Measurements from ENCODE around the gene ZNF691.
"Not testable (repeated sequence)": the region's sequence is repeated elsewhere in the genome, so short reads cannot be mapped to it uniquely, and the experiment has no call there.

Gene ZNF691

DNA sequence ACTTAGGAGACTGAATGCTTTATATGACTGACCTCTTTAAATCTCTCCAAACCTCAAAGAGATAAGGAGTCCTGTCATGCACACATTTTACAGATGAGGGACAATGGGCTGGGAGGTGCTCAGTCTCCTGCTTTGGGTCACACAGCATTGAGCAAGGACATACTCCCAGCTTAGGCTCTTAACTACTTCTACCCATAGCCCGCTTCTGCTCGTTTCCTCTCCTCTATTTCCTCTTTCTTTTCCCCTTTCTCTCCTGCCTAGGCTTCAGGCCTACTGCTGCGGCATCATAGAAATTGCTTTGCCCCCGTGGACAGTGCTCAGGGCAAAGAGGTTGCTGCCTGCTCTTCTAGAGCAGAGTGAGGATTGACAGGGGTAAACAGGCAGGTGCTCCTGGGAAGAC is 12.4 kb upstream of the ZNF691 start:
- peak; percentile 3 to 17 for DNase-seq

- no peak for DNase-seq
These were observed 11.6 kb upstream of the ZNF691 start for GRCh38 chr1:42834803-42835202.

GRCh38 chr1:42835422-42835821 is 11.0 kb upstream of the ZNF691 start:
- no peak for DNase-seq

DNA sequence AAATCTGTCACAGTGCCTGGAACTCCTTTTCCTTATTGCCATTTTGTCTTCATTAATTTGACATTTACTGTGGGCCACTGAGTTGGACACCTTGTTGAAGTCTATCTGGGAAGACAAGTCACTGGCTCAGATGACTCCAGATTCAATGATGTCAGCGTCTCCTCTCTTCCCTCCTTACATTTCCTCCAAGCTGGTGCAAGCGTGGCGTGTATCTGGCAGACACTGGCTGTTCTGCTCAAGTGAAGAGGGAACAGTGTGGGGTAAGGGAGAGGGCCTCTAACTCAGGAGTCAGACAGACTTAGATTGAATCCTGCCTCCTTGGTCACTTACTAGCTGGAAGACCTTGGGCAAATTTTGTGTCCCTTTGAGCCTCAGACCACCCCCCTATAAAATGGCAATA is 8.7 kb upstream of the ZNF691 start:
- DNase-seq = peak; percentile 36 to 54

DNA sequence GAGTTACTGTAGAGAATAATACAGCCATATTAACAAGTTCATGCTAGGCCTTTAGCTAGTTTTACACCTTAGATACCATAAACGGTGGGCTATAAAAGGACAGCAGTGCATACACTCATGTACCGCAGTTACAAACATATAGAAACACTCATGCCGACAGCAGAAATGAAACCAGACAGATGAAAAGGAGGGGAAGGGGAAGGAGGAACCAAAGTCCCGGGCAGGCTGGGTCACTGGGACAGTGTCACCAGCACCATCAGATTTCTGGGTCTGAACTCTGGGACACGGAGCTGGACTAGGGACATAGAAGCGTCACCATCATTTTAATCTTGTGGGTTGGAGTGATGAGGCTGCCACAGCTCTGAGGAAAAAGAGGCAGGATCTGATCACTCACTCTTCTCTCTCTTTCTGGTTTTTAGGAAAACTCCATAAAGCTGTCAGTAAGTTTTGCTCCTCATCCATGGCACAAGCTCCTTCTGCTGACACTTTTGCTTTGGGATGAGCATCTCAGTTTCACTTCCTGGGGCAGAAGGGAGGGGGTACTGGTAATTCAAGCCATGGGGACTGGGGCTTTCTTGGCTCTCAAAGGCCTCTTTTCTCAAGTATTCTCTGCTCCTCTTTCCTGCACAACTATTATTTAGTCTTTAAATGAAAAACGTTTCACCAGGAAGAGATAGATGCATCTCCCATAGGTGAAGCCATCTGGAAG is 7.8 kb upstream of the ZNF691 start:
- DNase-seq = peak; percentile 26 to 44

- no peak for DNase-seq
These were observed 5.4 kb upstream of the ZNF691 start for GRCh38 chr1:42841010-42841409.

DNA sequence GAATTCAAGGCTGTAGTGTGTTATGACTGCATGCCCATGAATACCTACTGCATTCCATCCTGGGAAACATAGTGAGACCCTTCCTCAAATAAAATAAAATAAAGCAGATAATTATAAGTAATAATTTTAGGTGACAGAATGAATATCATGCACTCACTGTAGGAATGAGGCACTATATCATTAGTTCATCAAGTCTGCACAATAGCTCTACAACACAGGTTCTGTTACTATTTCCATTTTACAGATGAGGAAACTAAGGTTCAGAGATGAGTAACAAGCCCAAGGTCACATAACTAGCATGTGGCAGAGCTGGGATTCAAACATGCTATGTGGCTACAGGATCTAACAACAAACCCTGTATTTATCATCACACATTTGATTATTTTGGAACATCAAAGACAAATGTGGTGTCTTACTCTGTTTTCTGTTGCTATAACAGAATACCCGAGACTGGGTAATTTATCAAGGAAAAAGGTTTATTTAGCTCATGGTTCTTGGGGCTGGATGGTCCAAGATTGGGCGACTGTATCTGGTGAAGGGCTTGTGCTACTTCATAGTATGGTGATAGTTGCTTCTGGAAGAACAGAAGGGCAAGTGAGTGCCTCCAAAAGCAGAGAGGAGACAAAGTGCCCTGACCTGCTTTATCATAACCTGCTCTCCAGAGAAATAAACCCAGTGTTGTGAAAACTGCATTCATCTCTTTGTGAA is 4.8 kb upstream of the ZNF691 start:
- no peak for DNase-seq

- peak; percentile 60 to 72 for DNase-seq
These were observed 1.7 kb upstream of the ZNF691 start for GRCh38 chr1:42844592-42845140.

- no peak for DNase-seq
These were observed 1.2 kb upstream of the ZNF691 start for GRCh38 chr1:42845193-42845592.

DNA sequence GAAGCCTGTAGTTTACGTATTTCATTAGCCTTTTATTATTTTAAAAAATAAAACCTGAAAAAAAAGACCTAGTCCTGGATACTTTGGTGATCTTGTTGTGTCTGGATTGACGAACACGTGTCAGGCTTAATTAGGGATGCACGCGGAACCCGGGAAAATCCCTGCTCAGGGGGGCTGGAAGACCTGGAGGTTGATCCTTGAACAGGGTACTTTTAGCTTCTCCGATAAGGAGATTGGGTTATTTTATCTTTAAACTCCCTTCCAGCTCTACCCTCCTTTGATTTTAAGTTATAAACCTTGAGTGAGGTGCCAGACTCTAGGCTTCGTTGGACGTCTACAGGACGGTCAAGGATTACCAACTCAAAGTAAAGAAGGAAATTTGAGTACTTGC is 552 bp upstream of the ZNF691 start:
- no peak for DNase-seq

DNA sequence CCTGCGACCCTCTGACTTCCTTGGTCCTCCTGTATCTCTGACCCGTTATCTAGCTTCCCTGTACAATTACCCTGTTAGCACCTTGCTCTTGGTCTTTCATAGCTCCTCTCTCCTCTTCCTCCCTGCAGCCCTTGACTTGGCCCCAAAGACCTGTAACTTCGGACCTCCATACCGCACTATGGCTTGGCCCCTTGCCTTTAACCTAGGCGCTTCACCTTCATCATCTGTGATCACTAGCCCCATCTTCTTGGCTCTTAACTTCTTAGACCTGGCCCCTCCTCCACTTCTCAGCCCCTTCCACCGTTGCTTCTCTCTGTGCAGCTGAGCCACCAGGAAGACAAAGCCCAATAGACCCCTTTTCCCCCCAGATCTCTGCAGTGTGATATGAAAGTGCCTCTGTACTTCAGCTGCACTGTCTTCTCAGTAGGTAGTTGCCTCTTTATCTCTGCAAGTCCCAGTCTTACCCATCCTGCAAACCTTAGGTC is 740 bp downstream of the ZNF691 start:
- DNase-seq = no peak

DNA sequence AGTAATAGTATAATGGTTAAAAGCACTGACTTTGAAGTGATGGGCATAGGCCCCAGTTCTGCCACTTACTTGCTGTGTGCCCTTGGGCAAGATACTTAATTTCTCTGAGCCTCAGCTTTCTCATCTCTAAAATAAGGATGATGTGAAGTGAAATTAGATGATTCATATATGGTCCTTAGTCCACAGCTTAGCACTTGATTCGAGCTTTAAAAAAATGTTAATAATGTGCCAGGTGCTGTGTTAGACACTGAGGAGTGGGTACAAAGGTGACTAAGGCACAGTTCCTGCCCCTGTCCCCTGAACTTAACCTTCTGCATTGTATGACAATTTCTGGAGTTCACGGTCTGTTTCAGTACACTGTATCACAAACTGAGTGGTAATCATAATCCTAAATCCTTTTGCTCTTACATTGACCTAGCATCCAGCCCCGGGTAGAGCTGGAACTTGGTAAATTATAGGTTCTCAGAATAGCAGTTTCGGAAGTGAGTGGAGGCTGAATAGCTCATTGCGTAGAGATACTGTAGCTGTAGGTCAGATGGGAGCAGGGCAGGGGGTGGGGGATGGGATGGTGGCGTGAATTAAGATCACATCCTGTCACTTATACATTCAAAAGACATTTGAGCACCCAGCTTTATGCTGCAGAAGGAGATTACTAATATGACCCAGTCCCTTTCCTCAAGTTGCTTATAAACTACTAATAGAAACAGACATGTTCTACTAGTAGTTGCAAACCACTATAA is 1.5 kb downstream of the ZNF691 start:
- DNase-seq = no peak

- DNase-seq = no peak
These were observed 2.6 kb downstream of the ZNF691 start for GRCh38 chr1:42848823-42849537.

- DNase-seq = no peak
These were observed 3.5 kb downstream of the ZNF691 start for GRCh38 chr1:42849944-42850343.

- DNase-seq = no peak
These were observed 5.0 kb downstream of the ZNF691 start for GRCh38 chr1:42851420-42851819.

DNA sequence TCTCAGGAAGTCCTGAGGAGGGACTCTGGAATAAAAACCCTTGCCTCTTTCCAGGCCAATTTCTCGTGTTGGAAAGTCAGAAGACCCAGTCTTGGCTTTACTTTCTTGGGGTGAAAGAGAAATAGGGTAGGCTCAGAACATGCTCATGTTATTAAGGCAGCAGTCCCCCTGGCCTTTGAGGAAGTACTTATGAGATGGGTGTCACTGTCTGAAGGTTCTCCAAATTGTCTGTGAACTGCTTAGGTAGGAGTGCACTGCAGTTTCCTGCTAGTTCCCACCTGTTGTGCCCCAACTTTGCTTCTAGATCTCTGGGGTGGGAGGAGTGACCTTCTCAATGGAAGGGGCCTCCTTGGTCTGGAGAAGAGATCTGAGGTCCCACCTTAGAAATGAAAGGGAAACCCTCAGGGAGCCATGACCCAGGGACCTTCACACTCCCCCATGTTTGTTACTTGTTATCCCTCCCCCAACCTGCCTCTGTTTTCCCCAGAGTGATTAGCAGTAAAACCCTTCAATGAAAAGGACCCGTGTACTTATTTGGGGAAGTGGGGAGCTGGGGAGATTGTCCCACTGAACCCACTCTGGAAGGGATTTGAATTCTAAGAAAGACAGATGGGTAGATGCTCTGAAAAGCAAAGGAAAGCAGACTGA is 5.7 kb downstream of the ZNF691 start:
- no peak for DNase-seq

- no peak for DNase-seq
These were observed 6.2 kb downstream of the ZNF691 start for GRCh38 chr1:42852608-42852980.

- DNase-seq = no peak
These were observed 6.9 kb downstream of the ZNF691 start for GRCh38 chr1:42853116-42853884.

DNA sequence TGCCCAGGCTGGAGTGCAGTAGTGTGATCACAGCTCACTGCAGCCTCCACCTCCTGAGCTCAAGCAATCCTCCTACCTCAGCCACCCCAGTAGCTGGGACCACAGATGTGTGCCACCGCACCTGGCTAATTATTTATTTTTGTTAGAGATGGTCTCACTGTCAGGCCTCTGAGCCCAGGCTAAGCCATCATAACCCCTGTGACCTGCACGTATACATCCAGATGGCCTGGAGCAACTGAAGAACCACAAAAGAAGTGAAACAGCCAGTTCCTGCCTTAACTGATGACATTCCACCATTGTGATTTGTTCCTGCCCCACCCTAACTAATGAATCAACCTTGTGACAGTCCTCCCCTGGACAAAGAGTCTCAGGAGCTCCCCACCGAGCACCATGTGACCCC is 10.1 kb downstream of the ZNF691 start:
- not testable (repeated sequence) for DNase-seq

DNA sequence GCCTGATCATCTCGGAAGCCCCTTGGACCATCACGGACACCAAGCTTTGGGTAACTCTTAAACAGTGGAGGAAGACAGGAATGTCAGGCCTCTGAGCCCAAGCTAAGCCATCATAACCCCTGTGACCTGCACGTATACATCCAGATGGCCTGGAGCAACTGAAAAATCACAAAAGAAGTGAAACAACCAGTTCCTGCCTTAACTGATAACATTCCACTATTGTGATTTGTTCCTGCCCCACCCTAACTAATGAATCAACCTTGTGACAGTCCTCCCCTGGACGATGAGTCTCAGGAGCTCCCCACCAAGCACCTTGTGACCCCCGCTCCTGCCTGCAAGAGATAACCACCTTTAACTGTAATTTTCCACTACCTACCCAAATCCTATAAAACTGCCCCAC is 13.0 kb downstream of the ZNF691 start:
- DNase-seq = not testable (repeated sequence)

- DNase-seq = no peak
These were observed 14.1 kb downstream of the ZNF691 start for GRCh38 chr1:42860339-42861013.

Data from inflammatory macrophage (primary cell).